ENCODE data around the gene NPR1.

- TF ChIP-seq, protein P1, sequence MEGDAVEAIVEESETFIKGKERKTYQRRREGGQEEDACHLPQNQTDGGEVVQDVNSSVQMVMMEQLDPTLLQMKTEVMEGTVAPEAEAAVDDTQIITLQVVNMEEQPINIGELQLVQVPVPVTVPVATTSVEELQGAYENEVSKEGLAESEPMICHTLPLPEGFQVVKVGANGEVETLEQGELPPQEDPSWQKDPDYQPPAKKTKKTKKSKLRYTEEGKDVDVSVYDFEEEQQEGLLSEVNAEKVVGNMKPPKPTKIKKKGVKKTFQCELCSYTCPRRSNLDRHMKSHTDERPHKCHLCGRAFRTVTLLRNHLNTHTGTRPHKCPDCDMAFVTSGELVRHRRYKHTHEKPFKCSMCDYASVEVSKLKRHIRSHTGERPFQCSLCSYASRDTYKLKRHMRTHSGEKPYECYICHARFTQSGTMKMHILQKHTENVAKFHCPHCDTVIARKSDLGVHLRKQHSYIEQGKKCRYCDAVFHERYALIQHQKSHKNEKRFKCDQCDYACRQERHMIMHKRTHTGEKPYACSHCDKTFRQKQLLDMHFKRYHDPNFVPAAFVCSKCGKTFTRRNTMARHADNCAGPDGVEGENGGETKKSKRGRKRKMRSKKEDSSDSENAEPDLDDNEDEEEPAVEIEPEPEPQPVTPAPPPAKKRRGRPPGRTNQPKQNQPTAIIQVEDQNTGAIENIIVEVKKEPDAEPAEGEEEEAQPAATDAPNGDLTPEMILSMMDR (IDR thresholded peaks at IDR 0.05) = no peak
- TF ChIP-seq ESRRA (IDR thresholded peaks at IDR 0.05; ENCODE audit: borderline replicate concordance, low read length) = no peak
Observed at GRCh38 chr1:153699768-153700167, 21.3 kb downstream of the NPR1 start.
